NCI-H748 (cell line): ENCODE results near the gene CDC25C.
"Not testable (repeated sequence)": the region's sequence is repeated elsewhere in the genome, so short reads cannot be mapped to it uniquely, and the experiment has no call there.

Source experiments
- DNase-seq: peaks from one replicate; lab custom pipeline; 2025; ENCODE audit not compliant: unreplicated experiment; lab: John Stamatoyannopoulos, UW

Gene CDC25C

GRCh38 chr5:138346889-138347288 is 15.3 kb upstream of the CDC25C start:
- DNase-seq, result no peak

DNA sequence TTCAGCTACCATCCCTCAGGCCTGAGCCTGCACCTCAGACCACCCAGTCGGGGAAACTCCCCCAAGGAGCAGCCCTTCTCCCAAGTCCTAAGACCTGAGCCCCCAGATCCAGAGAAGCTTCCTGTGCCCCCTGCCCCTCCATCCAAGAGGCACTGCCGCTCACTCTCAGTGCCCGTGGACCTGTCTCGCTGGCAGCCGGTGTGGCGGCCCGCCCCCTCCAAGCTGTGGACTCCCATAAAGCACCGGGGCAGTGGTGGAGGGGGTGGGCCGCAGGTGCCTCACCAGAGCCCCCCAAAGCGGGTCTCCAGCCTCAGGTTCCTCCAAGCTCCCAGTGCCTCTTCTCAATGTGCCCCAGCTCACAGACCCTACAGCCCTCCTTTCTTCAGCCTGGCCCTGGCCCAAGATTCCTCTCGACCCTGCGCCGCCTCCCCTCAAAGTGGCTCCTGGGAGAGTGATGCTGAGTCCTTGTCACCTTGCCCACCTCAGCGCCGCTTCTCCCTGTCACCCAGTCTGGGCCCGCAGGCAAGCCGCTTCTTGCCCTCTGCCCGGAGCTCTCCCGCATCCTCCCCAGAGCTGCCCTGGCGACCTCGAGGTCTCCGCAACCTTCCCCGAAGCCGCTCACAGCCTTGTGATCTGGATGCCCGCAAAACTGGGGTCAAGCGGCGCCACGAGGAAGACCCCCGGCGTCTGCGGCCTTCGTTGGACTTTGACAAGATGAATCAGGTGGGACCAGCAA is 13.5 kb upstream of the CDC25C start:
- DNase-seq, result no peak

- no peak for DNase-seq
These were observed 8.4 kb upstream of the CDC25C start for GRCh38 chr5:138340008-138340407.

DNA sequence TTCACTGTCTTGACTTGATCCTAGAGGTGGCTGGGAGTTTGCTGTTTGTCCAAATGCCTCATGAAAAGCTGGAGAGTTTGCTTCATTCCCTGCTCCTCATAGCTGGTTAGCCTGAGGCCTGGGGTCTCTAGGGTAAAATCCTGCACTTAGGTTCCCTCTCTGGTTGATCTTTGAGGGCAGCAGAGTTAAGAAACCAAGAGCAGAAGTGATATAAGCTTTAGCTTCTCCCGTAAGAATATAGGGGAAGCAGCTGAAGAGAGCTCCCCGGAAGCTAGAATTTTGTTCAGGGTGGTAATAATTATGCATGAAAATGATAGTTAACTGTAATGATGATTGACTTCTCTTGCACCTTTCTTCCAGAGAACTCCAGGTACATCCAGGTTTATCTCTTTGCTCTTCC is 7.9 kb upstream of the CDC25C start:
- no peak for DNase-seq

- DNase-seq, result no peak
These were observed 7.5 kb upstream of the CDC25C start for GRCh38 chr5:138339091-138339456.

DNA sequence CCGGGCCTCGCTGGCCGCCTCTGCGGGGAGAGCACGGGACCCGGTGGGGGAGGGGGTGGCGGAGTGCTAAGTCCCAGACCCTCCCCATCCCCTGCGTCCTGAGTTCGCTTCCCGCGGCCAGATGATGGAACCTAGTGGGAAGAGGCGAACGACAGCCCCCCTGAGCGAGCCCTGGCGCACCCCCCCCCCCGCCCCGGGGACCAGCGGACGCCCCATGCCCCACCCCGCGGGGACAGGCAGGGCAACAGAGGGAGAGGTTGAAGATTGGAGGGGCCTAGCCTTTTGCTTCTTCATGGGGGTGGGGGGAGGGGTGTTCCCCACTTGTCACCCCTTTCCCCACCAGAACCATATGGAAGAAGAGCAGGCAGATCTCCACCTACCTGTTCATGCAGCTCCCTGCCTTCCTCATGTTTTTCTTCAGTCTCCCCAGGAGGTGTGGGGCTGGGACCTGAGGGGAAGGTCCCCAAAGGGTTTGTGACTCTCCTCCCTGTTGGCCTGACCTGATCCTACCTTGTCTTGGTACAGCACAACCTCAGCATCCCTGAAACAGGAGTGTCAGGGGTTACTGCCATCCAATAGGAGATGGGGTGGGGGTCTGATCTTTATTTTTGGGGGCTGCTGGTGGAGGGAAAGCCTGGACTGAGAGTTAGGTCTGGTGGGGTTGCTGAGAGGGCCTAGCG is 6.9 kb upstream of the CDC25C start:
- DNase-seq, result peak; percentile 32

DNA sequence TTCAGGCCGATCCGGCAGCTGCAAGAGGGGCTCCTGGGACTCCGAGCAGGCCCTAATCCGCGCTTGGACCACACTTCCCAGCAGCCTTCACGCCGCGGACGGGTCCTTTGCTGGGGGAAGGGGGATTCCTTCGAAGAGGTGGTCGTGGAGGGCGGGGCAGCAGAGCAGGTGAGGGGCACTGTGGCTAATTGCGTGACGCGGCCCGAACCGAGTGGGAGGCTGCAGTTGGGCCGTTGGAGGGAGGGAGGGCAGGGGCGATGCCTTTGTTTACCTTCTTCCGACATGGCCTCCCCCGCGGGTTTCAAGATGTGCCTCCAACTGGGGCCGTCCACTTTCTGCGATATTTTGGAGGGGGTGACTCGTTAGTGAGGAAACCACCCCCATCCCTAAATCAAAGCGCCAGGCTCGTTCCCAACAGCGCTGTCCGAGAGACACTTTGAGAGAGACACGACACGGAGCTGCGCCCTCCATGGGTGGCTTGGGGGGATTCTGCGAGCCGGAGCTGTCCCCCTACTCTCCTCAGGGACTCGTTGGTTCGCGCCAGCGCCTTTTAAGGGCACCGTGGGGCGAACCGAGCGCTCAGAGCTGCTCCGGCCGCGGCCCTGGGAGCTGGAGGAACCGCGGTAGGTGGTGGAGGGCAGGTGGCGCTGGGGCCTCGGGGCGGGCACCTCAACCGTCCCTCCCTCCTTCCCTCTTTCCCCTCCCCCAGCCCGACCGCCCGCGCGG is 6.2 kb upstream of the CDC25C start, which contains the start of gene FAM53C:
FAM53C (plus strand) TSS at position 582 of the 726 bp plus-strand sequence. CDS start 3,070 bp downstream, outside the sequence.
- DNase-seq, result peak; percentile 95

DNA sequence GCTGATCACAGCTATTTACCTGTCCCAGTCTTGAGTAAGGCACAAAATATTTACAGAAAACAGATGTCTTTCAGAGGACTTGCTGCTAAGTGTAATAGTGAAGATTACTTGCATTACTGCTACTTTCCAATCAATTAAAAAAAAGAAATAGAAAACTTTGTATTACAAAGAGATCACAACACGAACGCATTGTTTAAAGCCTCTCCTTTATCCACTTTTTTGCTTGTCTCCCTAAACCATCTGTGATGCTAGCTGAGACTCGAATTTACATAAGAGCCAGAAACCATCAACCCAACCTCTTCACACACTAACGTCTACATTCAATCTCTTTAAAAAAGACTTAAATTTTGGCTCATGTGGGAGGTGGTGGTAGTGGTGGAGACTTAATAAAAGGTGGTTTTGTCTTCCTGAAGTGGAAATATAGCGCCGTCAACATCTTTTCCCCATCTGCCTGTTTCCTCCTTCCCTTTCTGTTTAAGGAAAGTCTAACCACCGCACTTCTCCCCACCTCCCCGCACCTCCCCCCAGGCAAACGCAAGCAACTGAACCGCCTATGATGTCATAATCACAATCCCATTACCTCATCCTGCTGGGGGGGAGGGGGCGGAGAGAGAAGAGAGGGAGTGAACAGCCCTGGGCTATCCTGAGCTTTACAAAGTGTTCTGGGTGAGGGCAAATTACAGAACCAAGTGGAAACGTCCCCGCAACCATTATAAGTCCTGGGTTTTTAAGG is 5.5 kb upstream of the CDC25C start:
- peak; percentile 87 for DNase-seq

GRCh38 chr5:138334867-138335447 is 3.4 kb upstream of the CDC25C start:
- DNase-seq, result no peak

- DNase-seq, result no peak
These were observed 673 bp downstream of the CDC25C start for GRCh38 chr5:138330813-138331448.

DNA sequence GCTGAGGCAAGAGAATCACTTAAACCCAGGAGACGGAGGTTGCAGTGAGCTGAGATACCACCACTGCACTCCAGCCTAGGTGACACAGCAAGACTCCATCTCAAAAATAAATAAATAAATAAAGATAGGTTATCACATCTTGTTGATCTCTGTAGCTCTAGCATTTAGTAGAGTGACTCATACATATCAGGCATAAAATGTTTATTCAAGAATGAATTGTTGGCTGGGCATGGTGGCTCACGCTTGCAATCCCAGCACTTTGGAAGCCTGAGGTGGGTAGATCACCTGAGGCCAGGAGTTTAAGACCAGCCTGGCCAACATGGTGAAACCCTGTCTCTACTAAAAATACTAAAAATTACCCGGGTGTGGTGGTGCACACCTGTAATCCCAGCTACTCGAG is 13.4 kb downstream of the CDC25C start:
- DNase-seq, result not testable (repeated sequence)

DNA sequence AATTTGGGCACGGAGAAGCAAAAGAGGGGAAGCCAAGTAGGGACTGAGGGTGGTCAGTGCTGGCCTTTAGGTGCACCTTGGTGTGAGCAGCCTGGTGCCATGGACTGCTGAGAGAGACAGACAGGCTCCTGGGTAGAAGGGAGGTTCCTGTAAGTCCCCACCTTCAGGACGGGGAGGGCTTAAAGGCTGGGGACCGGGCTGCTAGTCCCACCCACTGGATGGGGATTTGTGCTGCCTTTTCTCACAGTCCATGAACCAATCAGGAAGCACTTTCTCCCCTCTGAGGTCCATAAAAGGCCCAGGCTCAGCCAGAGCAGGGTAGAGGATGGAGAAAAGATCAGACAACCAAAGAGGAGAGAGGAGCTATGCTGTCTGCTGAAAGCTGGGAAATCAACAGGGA is 15.2 kb downstream of the CDC25C start:
- DNase-seq, result no peak

- DNase-seq, result no peak
These were observed 15.8 kb downstream of the CDC25C start for GRCh38 chr5:138315751-138316278.

DNA sequence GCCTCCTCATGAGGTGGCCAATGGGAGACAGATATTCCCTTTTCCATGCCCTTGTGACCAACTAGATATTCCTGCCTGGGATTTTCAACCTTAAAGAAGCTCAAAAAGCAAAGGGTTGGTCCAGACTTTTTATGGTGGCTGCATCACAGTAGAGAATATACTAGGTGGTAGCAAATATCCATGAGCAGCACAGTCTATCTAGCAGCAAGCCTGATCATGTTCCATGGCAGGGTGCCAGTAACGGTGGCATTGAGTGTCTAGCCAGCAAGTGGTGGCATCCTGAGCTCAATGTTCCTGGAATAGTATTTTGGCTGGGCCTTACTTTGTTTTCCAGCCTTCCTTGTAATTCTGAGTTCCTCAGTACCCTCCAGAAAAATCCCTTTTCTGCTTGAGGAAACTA is 25.8 kb downstream of the CDC25C start:
- DNase-seq, result peak; percentile 18

DNA sequence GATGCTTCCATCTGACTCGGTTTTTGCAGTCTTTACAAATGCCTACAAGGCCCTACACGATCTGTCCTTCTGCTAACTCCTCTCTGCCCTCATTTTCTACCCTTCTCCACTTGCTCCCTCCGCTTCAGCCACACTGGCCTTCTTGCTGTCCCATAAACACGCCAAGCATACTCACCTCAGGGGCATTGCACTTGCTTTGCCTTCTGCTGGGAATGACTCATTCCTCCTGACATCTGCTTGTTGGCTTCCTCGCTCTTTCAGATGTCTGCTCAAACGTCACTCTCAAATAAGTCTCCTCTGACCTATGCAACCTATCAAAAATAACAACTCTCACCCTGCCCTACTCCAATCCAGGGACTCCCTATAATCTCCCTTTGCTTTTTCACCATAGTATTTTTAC is 28.2 kb downstream of the CDC25C start:
- DNase-seq, result no peak

DNA sequence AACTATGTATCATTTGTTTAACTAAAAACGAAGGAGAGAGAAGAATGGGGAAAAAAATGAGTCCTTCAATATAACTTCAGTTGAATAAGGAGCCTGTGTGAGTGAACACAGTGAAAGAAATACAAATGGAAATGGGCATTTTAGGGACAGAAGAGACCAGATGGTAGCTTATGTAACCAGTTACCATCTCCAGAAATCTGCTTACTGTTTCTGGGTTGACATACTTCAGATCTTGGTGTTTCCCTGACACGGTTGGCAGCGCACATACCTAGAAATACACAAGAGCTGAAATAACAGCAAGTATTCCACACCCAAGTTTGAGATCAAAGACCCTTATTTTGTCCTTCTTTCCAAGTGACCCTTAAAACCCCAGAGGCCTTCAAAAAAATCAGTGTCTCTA is 42.3 kb downstream of the CDC25C start:
- DNase-seq, result no peak

- no peak for DNase-seq
These were observed 44.4 kb downstream of the CDC25C start for GRCh38 chr5:138287246-138287645.

DNA sequence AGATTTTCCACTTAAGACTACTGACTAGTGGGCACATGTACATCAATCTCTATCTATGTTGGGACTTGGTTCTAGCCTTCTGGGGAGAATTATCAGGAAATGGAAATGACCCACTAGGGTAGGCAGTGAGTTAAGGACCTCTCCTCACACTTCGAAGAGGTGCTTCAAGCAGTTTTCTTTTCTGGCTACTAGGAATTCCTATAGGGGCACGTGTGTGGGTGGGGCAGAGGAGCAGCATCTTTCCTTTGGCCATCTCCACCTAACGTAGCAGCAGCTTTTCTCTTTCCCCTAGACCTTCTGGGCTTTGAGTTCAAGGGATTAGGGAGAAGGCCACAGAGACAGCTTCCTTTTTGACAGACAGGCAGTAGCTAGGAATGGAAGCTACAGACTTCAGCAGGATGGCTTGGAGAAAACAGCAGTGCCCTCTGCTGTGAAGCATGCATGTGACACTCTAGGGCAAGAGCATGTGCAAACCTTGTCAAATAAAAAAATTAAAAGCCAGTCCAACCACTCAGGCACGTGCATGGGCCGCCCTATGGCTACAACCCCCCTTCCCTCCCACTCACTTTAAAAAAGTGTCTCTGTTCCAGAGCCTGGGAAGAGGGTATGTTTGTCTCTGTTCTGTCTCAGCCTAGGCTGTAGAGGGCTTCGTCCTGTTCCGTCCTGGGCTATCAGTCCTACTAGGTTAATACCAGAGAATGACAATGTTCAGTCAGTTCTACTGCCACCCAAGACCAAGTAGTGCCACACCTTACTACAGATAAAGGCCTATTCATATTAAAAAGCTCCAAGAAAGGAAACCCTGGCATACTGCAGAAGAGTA is 48.5 kb downstream of the CDC25C start:
- DNase-seq, result peak; percentile 60

DNA sequence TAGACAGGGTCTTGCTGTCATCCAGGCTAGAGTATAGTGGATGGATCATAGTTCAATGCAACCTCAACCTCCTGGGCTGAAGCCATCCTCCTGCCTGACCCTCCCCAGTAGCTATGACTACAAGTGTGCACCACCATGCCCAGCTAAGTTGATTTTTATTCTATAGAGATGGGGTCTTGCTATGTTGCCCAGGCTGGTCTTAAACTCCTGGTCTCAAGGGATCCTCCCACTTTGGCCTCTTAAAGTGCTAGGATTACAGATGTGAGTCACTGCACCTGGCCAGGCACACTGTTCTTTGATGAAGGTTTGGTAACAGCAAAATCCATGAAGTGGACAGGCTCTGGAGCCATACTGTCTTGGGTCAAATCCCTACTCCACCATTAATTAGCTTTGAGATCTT is 50.7 kb downstream of the CDC25C start:
- no peak for DNase-seq
